Ishikawa (cell line): ENCODE data around the gene RYR2.

Source experiments
- CEBPB ChIP-seq: IDR thresholded peaks from 2 replicates; pipeline ENCODE4 v1.6.1; 2012
- CREB1 ChIP-seq: IDR thresholded peaks from 2 replicates; pipeline ENCODE4 v1.6.1; 2012; ENCODE audit warnings: low read depth
- EGR1 ChIP-seq: IDR thresholded peaks from 2 replicates; pipeline ENCODE4 v1.6.1; 2012
- EP300 ChIP-seq: IDR thresholded peaks from 2 replicates; pipeline ENCODE4 v1.6.1; 2012; ENCODE audit warnings: borderline replicate concordance
- FOXM1 ChIP-seq: IDR thresholded peaks from 2 replicates; pipeline ENCODE4 v1.6.1; 2012; ENCODE audit warnings: low read depth, borderline replicate concordance
- NFIC ChIP-seq: IDR thresholded peaks from 2 replicates; pipeline ENCODE4 v1.6.1; 2012
- RAD21 ChIP-seq: IDR thresholded peaks from 2 replicates; pipeline ENCODE4 v1.6.1; 2012; ENCODE audit warnings: low read depth
- TAF1 ChIP-seq: IDR thresholded peaks from 2 replicates; pipeline ENCODE4 v1.6.1; 2012; ENCODE audit warnings: low read depth, mild to moderate bottlenecking
- TCF12 ChIP-seq: IDR thresholded peaks from 2 replicates; pipeline ENCODE4 v1.6.1; 2012; ENCODE audit warnings: low read depth
- TEAD4 ChIP-seq: IDR thresholded peaks from 2 replicates; pipeline ENCODE4 v1.6.1; 2012
- YY1 ChIP-seq: IDR thresholded peaks from 2 replicates; pipeline ENCODE4 v1.6.1; 2012; ENCODE audit warnings: low read depth
- ZBTB7A ChIP-seq: IDR thresholded peaks from 2 replicates; pipeline ENCODE4 v1.6.1; 2012; ENCODE audit warnings: low read depth
- TF ChIP-seq, protein P1 (sequence below): IDR thresholded peaks from 2 replicates; pipeline ENCODE4 v1.6.1; 2012
- TF ChIP-seq, protein P2 (sequence below): IDR thresholded peaks from 2 replicates; pipeline ENCODE4 v1.6.1; 2012; ENCODE audit warnings: low read depth, mild to moderate bottlenecking
- TF ChIP-seq, protein P3 (sequence below): IDR thresholded peaks from 2 replicates; pipeline ENCODE4 v1.6.1; 2012

The RYR2 gene

DNA sequence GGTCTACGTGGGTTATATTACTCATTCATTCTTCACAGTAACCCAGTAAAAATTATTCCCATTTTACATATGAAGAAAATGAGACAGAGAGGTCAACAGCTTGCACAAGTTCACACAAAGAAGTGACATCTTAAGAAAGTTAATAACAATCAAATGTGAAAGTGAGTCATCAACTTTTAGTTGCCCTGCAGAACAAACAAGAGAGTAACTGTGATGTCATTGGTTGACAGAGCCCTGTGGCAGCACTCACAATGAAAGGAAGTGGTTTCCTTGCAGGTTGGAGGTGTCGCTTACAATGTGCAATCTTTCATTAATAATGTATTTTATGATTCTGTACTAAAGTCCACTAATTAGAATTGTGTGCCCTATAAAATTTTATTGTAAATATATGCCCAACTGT lies 369.6 kb downstream of the RYR2 start:
- TF ChIP-seq YY1: no peak
- TF ChIP-seq, protein P1, sequence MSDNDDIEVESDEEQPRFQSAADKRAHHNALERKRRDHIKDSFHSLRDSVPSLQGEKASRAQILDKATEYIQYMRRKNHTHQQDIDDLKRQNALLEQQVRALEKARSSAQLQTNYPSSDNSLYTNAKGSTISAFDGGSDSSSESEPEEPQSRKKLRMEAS: no peak
- no peak for TF ChIP-seq CREB1
- TF ChIP-seq RAD21: no peak
- TF ChIP-seq TCF12: no peak
- no peak for TF ChIP-seq CEBPB
- TF ChIP-seq, protein P2, sequence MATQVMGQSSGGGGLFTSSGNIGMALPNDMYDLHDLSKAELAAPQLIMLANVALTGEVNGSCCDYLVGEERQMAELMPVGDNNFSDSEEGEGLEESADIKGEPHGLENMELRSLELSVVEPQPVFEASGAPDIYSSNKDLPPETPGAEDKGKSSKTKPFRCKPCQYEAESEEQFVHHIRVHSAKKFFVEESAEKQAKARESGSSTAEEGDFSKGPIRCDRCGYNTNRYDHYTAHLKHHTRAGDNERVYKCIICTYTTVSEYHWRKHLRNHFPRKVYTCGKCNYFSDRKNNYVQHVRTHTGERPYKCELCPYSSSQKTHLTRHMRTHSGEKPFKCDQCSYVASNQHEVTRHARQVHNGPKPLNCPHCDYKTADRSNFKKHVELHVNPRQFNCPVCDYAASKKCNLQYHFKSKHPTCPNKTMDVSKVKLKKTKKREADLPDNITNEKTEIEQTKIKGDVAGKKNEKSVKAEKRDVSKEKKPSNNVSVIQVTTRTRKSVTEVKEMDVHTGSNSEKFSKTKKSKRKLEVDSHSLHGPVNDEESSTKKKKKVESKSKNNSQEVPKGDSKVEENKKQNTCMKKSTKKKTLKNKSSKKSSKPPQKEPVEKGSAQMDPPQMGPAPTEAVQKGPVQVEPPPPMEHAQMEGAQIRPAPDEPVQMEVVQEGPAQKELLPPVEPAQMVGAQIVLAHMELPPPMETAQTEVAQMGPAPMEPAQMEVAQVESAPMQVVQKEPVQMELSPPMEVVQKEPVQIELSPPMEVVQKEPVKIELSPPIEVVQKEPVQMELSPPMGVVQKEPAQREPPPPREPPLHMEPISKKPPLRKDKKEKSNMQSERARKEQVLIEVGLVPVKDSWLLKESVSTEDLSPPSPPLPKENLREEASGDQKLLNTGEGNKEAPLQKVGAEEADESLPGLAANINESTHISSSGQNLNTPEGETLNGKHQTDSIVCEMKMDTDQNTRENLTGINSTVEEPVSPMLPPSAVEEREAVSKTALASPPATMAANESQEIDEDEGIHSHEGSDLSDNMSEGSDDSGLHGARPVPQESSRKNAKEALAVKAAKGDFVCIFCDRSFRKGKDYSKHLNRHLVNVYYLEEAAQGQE: no peak
- TF ChIP-seq ZBTB7A: no peak
- no peak for TF ChIP-seq EGR1
- TF ChIP-seq TAF1: no peak
- no peak for TF ChIP-seq NFIC
- TF ChIP-seq, protein P3, sequence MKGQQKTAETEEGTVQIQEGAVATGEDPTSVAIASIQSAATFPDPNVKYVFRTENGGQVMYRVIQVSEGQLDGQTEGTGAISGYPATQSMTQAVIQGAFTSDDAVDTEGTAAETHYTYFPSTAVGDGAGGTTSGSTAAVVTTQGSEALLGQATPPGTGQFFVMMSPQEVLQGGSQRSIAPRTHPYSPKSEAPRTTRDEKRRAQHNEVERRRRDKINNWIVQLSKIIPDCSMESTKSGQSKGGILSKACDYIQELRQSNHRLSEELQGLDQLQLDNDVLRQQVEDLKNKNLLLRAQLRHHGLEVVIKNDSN: no peak
- TF ChIP-seq FOXM1: no peak
- no peak for TF ChIP-seq EP300
- TF ChIP-seq TEAD4: no peak

DNA sequence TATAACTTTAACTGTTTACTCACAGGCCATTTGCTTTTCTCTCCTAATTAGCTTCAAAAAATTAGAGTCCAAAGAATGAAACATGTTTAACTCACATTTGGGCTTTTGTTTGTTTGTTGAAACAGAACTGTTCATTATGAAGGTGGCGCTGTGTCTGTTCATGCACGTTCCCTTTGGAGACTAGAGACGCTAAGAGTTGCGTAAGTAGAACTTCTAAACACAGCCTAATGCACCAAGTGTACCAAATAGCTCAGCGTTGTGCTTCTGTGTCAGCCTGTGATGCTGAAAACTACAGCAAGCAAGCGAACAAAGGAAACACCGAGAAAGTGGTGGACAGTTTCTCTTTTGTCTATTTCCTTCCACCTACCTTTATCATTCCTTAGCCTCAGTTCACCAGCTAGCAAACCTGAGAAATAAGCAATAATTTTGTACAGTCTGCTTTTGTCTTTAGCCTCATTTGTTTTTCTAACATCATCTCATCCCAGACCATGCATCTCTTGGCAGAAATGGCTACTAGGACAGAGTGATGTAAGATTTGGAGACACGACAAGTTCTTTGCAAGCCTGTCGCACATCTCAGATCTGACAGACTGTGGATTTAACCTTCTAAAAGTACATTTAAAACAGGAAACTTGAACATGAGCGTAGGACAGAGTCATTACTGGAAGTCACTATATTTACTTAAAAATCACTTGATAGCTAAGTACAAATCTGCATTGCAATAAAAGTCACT lies 375.1 kb downstream of the RYR2 start:
- no peak for TF ChIP-seq CEBPB
- TF ChIP-seq TAF1: no peak
- no peak for TF ChIP-seq YY1
- no peak for TF ChIP-seq ZBTB7A
- no peak for TF ChIP-seq CREB1
- no peak for TF ChIP-seq EGR1
- no peak for TF ChIP-seq EP300
- no peak for TF ChIP-seq NFIC
- TF ChIP-seq, protein P2: no peak
- TF ChIP-seq, protein P1: no peak
- TF ChIP-seq TCF12: no peak
- TF ChIP-seq RAD21: no peak
- TF ChIP-seq, protein P3: no peak
- no peak for TF ChIP-seq FOXM1
- no peak for TF ChIP-seq TEAD4

DNA sequence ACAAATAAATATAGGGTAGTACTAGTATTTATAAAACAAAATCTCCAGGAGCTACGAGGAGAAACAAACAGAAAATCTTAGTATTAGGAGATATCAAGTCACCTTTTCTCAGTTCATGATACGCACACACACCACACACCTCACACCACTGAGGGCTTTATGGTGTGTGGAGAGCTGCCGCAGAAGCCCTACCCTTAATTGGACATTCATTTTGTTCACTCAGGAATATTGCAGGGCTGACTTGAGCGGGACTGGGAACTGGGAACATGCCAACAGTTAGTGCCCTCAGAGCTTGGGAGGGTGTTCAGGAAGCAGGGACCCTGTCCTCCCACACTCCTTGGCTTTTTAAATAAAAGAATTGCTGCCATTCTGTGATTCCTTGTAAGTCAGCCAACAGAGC lies 386.8 kb downstream of the RYR2 start:
- no peak for TF ChIP-seq ZBTB7A
- TF ChIP-seq FOXM1: no peak
- TF ChIP-seq TCF12: no peak
- no peak for TF ChIP-seq RAD21
- TF ChIP-seq TEAD4: no peak
- TF ChIP-seq, protein P3: no peak
- TF ChIP-seq, protein P2: no peak
- TF ChIP-seq CREB1: no peak
- TF ChIP-seq TAF1: no peak
- TF ChIP-seq NFIC: no peak

DNA sequence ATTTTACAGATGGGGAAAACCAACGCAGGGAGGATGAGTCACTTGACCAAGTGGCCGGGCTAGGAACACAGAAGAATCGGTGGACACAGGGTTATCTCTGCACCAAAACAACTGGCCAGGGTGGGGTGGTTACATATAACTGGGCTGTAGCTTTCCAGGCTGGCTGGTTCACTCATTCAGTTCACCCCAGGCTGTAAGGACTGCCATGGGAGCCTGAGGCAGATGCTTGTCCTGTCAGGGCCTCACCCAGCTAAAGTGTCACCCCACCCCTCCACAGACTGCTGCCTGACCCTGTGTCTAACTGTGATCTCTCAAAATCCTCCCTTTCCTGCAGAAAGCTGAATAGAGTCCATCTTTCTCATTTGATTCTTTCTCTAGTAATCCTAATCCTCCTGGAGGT lies 387.3 kb downstream of the RYR2 start:
- TF ChIP-seq ZBTB7A: no peak
- TF ChIP-seq RAD21: no peak
- TF ChIP-seq YY1: no peak
- TF ChIP-seq TCF12: no peak
- TF ChIP-seq, protein P2: no peak
- TF ChIP-seq, protein P1: no peak
- TF ChIP-seq FOXM1: no peak
- TF ChIP-seq EP300: no peak
- no peak for TF ChIP-seq NFIC
- TF ChIP-seq EGR1: no peak
